Neuronal stem cell (in vitro differentiated cells): Measurements from ENCODE around the gene COX17.

Source experiments
- DNase-seq: peaks from one replicate; pipeline ENCODE4 v3.0.0-alpha.2; 2013; ENCODE audit warnings: low spot score
- H2AFZ ChIP-seq: one replicate; pipeline ENCODE4 v1.6.1; 2013; ENCODE audit warnings: mild to moderate bottlenecking, low read length, inconsistent platforms
- H2AK5ac ChIP-seq: 2 replicates; pipeline ENCODE4 v1.6.1; 2013; ENCODE audit warnings: low read depth, mild to moderate bottlenecking, inconsistent platforms, low read length, moderate library complexity, mixed read lengths
- H2BK120ac ChIP-seq: 2 replicates; pipeline ENCODE4 v1.6.1; 2013; ENCODE audit warnings: low read depth, mild to moderate bottlenecking, inconsistent platforms, low read length, moderate library complexity, mixed read lengths
- H2BK12ac ChIP-seq: one replicate; pipeline ENCODE4 v1.6.1; 2013; ENCODE audit warnings: low read length, inconsistent platforms
- H2BK15ac ChIP-seq: 2 replicates; pipeline ENCODE4 v1.6.1; 2013; ENCODE audit warnings: mild to moderate bottlenecking, low read length, inconsistent platforms, mixed read lengths
- H2BK5ac ChIP-seq: one replicate; pipeline ENCODE4 v1.6.1; 2013; ENCODE audit warnings: inconsistent platforms, mild to moderate bottlenecking, low read length, moderate library complexity
- H3K14ac ChIP-seq: one replicate; pipeline ENCODE4 v1.6.1; 2013; ENCODE audit warnings: low read length, inconsistent platforms
- H3K18ac ChIP-seq: 2 replicates; pipeline ENCODE4 v1.6.1; 2013; ENCODE audit warnings: low read length, inconsistent platforms
- H3K23ac ChIP-seq: 2 replicates; pipeline ENCODE4 v1.6.1; 2013; ENCODE audit warnings: low read depth, mild to moderate bottlenecking, mixed read lengths, low read length, inconsistent platforms; ENCODE audit not compliant: poor library complexity
- H3K27ac ChIP-seq: replicated peaks from 3 replicates; pipeline ENCODE4 v1.5.1; 2013; ENCODE audit warnings: low read length, inconsistent platforms
- H3K27me3 ChIP-seq, 3 experiments: 2 replicates each; pipeline ENCODE4 v1.6.1; 2013; ENCODE audit warnings: low read length in 3 of 3, mild to moderate bottlenecking in 2 of 3, inconsistent platforms in 1 of 3, low read depth in 1 of 3, mixed read lengths in 1 of 3, moderate library complexity in 1 of 3; ENCODE audit not compliant: control insufficient read depth in 3 of 3, insufficient read depth in 3 of 3
- H3K36me3 ChIP-seq, 2 donors: replicated peaks in 1 of 2; 2 replicates each; pipeline ENCODE4 v1.6.1; 2013; ENCODE audit warnings: low read length in 2 of 2; ENCODE audit not compliant: control insufficient read depth in 2 of 2, insufficient read depth in 2 of 2
- H3K4ac ChIP-seq: 2 replicates; pipeline ENCODE4 v1.6.1; 2013; ENCODE audit warnings: inconsistent platforms, mild to moderate bottlenecking, low read length, moderate library complexity
- H3K4me1 ChIP-seq, 2 donors: 1 replicate in 1 of 2; 2 replicates in 1 of 2; pipeline ENCODE4 v1.6.1; 2013; ENCODE audit warnings: low read length in 2 of 2, low read depth in 1 of 2; ENCODE audit not compliant: control insufficient read depth in 2 of 2, insufficient read depth in 1 of 2
- H3K4me2 ChIP-seq: one replicate; pipeline ENCODE4 v1.6.1; 2013; ENCODE audit warnings: mild to moderate bottlenecking, low read length, inconsistent platforms; ENCODE audit not compliant: insufficient read depth, poor library complexity, severe bottlenecking
- H3K4me3 ChIP-seq, 2 donors: 2 replicates each; pipeline ENCODE4 v1.5.1; 2013; ENCODE audit warnings: low read length in 2 of 2, mild to moderate bottlenecking in 2 of 2, inconsistent platforms in 1 of 2, moderate library complexity in 1 of 2
- H3K79me1 ChIP-seq: one replicate; pipeline ENCODE4 v1.6.1; 2013; ENCODE audit warnings: low read depth, mild to moderate bottlenecking, inconsistent platforms, low read length, moderate library complexity
- H3K9ac ChIP-seq: one replicate; pipeline ENCODE4 v1.6.1; 2013; ENCODE audit warnings: mild to moderate bottlenecking, low read depth, low read length, inconsistent platforms; ENCODE audit not compliant: poor library complexity
- H3K9me3 ChIP-seq, 2 donors: replicated peaks in 1 of 2; 2 replicates each; pipeline versions ENCODE3 to v1.6.1; 2013; ENCODE audit warnings: low read length in 2 of 2, mild to moderate bottlenecking in 2 of 2, inconsistent platforms in 1 of 2, low read depth in 1 of 2, mixed read lengths in 1 of 2, moderate library complexity in 1 of 2; ENCODE audit not compliant: control insufficient read depth in 2 of 2, insufficient read depth in 1 of 2
- H4K8ac ChIP-seq: one replicate; pipeline ENCODE4 v1.6.1; 2013; ENCODE audit warnings: low read depth, mild to moderate bottlenecking, inconsistent platforms, low read length, moderate library complexity
- H4K91ac ChIP-seq: one replicate; pipeline ENCODE4 v1.6.1; 2013; ENCODE audit warnings: low read length, low read depth, mild to moderate bottlenecking, inconsistent platforms; ENCODE audit not compliant: poor library complexity
- WGBS, 2 donors: extraction: QIAGEN DNeasy Blood & Tissue Kit; methylation state at CpG; one replicate each; pipeline ENCODE4 v1.1.7; 2013; ENCODE audit warnings: missing lambda C conversion rate in 2 of 2, mixed read lengths in 1 of 2; ENCODE audit not compliant: insufficient read length in 2 of 2, insufficient replicate concordance in 1 of 2; ENCODE audit errors: extremely low coverage in 2 of 2; 5-methylcytosine and 5-hydroxymethylcytosine counted together

COX17 gene

DNA sequence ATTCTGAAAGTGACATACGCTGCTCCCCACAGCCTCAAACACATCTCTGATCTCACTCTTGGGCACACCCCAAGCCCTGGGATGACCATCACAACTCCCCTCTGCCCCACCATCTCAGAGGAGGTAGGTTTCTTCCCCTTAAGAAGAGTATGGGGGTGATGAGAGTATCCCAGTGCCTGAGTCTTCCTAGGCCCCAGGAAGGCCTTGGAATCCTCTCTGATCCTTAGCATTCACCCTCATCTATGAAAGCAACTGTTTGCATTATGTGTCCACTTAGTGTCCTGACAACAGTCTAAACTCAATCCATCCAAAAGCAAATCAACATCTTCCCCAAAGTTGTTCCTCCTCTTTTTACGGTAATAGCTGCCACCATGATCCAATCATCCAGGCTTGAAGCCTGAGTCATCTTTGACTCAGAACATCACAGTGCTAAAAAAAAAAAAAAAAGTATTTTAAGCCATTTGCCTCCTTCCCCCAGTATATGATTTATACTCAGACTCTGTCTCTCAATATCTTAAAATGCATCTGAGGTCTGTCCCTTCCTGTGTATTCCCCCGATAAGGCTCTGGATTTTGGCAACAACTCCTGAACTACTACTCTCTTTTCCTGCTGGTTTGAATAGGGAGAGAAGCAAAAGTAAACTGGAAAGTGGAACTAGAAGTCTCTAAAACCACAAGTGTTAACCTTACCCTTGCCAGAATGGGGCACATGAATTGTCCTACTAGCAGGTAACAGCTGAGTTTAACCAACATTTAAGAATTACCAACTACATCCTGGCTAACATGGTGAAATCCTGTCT lies 39.3 kb downstream of the COX17 start:
- H4K8ac ChIP-seq: no peak overlapping the region
- H3K18ac ChIP-seq: no peak overlapping the region
- no peak overlapping the region for H2BK5ac ChIP-seq
- H2BK12ac ChIP-seq: no peak overlapping the region
- H2BK120ac ChIP-seq: no peak overlapping the region
- no peak overlapping the region for H3K9ac ChIP-seq
- H2BK15ac ChIP-seq: no peak overlapping the region
- peaks cover 2 to 4% of the 10 kb centered on the region in 2 donors for H3K4me1 ChIP-seq
- H2AK5ac ChIP-seq: no peak overlapping the region
- no peak overlapping the region for H3K23ac ChIP-seq
- peaks cover 0 to 2% (median 0%) of the 10 kb centered on the region in 3 experiments for H3K27me3 ChIP-seq
- H3K36me3 ChIP-seq: peaks cover 0 to 4% of the 10 kb centered on the region in 2 donors
- H3K27ac ChIP-seq: no peak overlapping the region
- no peak overlapping the region for H2AFZ ChIP-seq
- H3K9me3 ChIP-seq: no peaks in the 10 kb centered on the region
- DNase-seq: no peak
- no peak overlapping the region for H3K4ac ChIP-seq
- no peak overlapping the region for H3K14ac ChIP-seq
- no peak overlapping the region for H3K4me3 ChIP-seq
- no peak overlapping the region for H4K91ac ChIP-seq
- WGBS, 2 donors: no CpG with 5 or more reads among the region's 3 CpGs
- H3K4me2 ChIP-seq: no peak overlapping the region
- no peaks in the 10 kb centered on the region for H3K79me1 ChIP-seq

DNA sequence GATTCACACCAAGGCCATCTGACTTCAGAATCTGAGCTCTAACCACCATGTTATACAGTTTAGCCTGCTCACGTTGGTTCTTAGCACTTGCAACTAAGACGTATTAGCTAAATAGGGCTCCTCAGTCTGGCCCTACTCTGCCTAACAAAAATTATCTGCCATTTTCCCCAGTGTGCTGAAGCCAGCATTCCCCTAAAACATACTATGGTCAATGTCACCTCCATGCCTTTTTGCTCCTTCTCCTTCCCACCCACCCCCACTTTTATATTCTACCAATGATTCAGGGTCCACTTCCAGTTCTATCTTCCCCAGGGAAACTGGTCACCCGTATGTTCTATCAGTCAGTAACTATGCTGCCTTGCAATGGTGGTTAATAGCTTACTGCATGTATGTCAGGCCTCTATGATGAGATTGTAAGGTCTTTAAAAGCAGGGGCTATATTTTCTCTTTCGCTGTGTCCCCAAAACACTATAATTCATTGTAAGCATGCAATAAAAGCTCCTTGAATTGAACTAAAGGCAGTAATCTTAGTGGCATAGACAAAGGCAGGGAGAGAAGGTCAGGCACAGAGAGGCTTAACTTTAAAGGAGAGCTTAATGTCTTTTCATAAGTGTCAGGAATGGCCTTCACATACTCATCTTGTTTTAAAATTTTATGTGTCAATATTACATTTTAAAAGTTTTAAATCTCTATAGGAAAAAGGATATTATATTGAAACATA lies 40.2 kb downstream of the COX17 start:
- Histone ChIP-seq H3K4me3 (no peak overlapping the region), H2AK5ac (no peak overlapping the region), H3K18ac (no peak overlapping the region), H2AFZ (no peak overlapping the region), H3K9me3 (no peaks in the 10 kb centered on the region), H3K4me2 (no peak overlapping the region), H4K91ac (no peak overlapping the region), H4K8ac (no peak overlapping the region), H3K27me3 (no peaks in the 10 kb centered on the region), H3K27ac (no peak overlapping the region), H3K79me1 (no peaks in the 10 kb centered on the region), H2BK15ac (no peak overlapping the region), H3K9ac (no peak overlapping the region), H3K4ac (no peak overlapping the region), H3K23ac (no peak overlapping the region), H2BK120ac (no peak overlapping the region), H2BK5ac (no peak overlapping the region), H3K4me1 (peaks cover 2 to 4% of the 10 kb centered on the region in 2 donors), H3K14ac (no peak overlapping the region), H2BK12ac (no peak overlapping the region), H3K36me3 (peaks cover 0 to 3% of the 10 kb centered on the region in 2 donors)
- no CpG with 5 or more reads among the region's 4 CpGs for WGBS, 2 donors
- DNase-seq: no peak

GRCh38 chr3:119636249-119636648 lies 41.0 kb downstream of the COX17 start:
- no peak overlapping the region for H2BK12ac ChIP-seq
- no peak overlapping the region for H3K23ac ChIP-seq
- DNase-seq: no peak
- peaks cover 2 to 4% of the 10 kb centered on the region in 2 donors for H3K4me1 ChIP-seq
- no peak overlapping the region for H4K91ac ChIP-seq
- no peak overlapping the region for H3K18ac ChIP-seq
- H4K8ac ChIP-seq: no peak overlapping the region
- no peaks in the 10 kb centered on the region for H3K36me3 ChIP-seq
- H2BK15ac ChIP-seq: no peak overlapping the region
- no peaks in the 10 kb centered on the region for H3K9me3 ChIP-seq
- no peaks in the 10 kb centered on the region for H3K79me1 ChIP-seq
- no peak overlapping the region for H3K14ac ChIP-seq
- no peak overlapping the region for H3K4me3 ChIP-seq
- H2AFZ ChIP-seq: peak overlapping the region; percentile 42
- no peak overlapping the region for H3K4me2 ChIP-seq
- no peak overlapping the region for H3K9ac ChIP-seq
- no peaks in the 10 kb centered on the region for H3K27me3 ChIP-seq
- no peak overlapping the region for H3K4ac ChIP-seq
- WGBS, 2 donors: no CpG with 5 or more reads among the region's 1 CpG
- no peak overlapping the region for H2BK120ac ChIP-seq
- H2AK5ac ChIP-seq: no peak overlapping the region
- H2BK5ac ChIP-seq: no peak overlapping the region
- no peak overlapping the region for H3K27ac ChIP-seq

DNA sequence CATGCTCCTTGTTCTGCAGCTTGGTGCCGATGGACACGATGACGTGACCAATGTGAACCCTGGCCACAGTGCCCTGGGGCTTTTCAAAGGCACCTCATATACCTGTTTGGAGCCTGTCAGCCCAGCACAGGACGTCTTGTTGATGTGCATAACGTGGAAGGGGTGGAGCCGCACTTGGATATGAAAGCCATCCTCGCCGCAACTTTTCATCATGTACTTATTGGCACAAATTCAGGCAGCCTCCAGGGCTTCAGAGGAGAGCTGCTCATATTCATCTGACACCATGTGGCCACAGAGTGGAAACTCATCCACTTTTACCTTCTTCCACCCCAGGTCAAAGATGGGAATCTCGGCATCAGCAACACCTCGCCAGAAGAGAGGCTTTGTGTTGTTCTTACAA lies 41.5 kb downstream of the COX17 start:
- WGBS, 2 donors: no CpG with 5 or more reads among the region's 10 CpGs
- Histone ChIP-seq H3K27ac (no peak overlapping the region), H3K27me3 (no peaks in the 10 kb centered on the region)

More for the DNA sequence above, 41.5 kb downstream of the COX17 start:
- no peak overlapping the region for H4K91ac ChIP-seq
- no peak overlapping the region for H2AFZ ChIP-seq
- H3K18ac ChIP-seq: no peak overlapping the region
- no peaks in the 10 kb centered on the region for H3K9me3 ChIP-seq
- H2AK5ac ChIP-seq: no peak overlapping the region
- no peak overlapping the region for H2BK5ac ChIP-seq
- H3K9ac ChIP-seq: no peak overlapping the region
- H3K36me3 ChIP-seq: no peaks in the 10 kb centered on the region
- no peak overlapping the region for H3K14ac ChIP-seq
- no peak overlapping the region for H3K23ac ChIP-seq
- H3K4me1 ChIP-seq: peaks cover 2 to 4% of the 10 kb centered on the region in 2 donors
- no peak overlapping the region for H4K8ac ChIP-seq
- no peak overlapping the region for H3K4me3 ChIP-seq
- no peak for DNase-seq
- no peaks in the 10 kb centered on the region for H3K79me1 ChIP-seq
- no peak overlapping the region for H2BK15ac ChIP-seq
- H2BK12ac ChIP-seq: no peak overlapping the region
- H3K4ac ChIP-seq: no peak overlapping the region
- no peak overlapping the region for H2BK120ac ChIP-seq
- H3K4me2 ChIP-seq: no peak overlapping the region
